Right ventricle myocardium superior (tissue), 1 donor: ENCODE data around the gene KCNG3. TPM values are rescaled to one million over a fixed set of nuclear protein-coding genes. Genes with fewer than 3 reads are reported as not detected.

Experiments used
- ATAC-seq: fragments of 200-7000 bp; cut with Tn5 transposase; one replicate; pipeline ENCODE4 v1.9.1; 2020; ENCODE audit warnings: mild to moderate bottlenecking; ENCODE audit not compliant: poor library complexity
- DNase-seq: peaks from one replicate; pipeline ENCODE4 v3.0.0-alpha.2; 2020
- intact Hi-C: fragments of 100-400 bp; cut with DNase I; formaldehyde crosslinking; loops from one replicate; pipeline ENCODE4 v1.11.2; 2022
- total RNA-seq: library from RNA; stranded (reverse); fragmentation: NEBNext Ultra II Directional; extraction: Animal tissue kit (Norgen Biotek cat#: 25700); gene quantifications from one replicate; pipeline ENCODE4 v1.2.1, GENCODE V29; 2021
- donor health status: DM: no; HTN: yes; CAD: no; lungs with severe emphysema.

KCNG3 gene
- total RNA-seq, 1 donor from 2014 or later, result not detected

DNA sequence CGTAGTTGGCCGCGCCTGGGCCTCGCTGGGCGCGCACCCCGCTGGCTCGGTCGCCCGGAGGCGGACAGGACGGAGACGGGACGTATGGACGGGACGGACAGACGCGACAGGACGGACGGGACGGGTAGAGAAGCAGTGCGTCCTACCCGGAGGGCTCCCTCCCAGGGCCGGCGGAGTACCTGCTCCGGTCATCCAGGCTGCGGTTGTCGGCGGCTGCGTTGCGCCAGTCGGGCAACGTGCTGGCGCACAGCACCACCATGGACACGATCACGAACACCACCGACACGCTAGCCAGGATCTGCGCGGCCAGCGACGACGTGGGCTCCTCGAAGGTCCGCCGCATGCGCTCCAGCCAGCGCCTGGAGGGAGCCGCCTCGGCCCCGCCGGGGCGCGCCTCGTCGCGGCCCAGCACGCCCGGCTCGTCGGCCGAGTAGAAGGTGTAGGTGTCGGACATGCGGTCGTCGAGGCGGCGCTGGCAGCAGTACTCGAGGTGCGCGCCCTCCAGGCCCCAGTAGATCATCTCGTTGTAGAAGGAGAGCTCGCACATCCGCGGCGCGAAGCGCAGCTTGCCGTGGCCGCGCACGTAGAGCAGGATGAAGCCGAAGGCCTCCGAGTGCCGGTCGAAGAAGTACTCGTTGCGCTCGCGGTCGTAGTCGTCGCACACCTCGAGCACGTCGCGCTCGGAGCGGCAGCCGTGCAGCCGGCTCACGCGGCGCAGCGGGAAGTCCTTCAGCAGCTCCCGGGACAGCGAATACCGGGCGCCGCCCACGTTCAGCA lies 903 bp downstream of the KCNG3 start:
- no peak for ATAC-seq
- intact Hi-C loops, result no loop called here
- DNase-seq, result no peak

DNA sequence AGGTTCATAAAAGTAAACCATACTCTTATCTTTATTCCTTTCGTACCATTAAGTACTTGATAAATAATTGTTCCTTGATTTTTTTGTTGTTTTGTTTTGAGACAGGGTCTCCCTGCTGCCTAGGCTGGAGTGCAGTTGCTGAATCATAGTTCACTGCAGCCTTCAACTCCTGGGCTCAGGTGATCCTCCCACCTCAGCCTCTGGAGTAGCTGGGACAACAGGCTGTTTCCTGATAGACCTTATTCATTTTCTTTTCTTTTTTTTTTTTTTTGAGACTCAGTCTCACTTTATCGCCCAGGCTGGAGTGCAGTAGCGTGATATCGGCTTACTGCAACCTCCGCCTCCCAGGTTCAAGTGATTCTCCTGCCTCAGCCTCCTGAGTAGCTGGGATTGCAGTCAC lies 5.5 kb downstream of the KCNG3 start:
- intact Hi-C loops, result no loop called here
- no peak for ATAC-seq
- no peak for DNase-seq

DNA sequence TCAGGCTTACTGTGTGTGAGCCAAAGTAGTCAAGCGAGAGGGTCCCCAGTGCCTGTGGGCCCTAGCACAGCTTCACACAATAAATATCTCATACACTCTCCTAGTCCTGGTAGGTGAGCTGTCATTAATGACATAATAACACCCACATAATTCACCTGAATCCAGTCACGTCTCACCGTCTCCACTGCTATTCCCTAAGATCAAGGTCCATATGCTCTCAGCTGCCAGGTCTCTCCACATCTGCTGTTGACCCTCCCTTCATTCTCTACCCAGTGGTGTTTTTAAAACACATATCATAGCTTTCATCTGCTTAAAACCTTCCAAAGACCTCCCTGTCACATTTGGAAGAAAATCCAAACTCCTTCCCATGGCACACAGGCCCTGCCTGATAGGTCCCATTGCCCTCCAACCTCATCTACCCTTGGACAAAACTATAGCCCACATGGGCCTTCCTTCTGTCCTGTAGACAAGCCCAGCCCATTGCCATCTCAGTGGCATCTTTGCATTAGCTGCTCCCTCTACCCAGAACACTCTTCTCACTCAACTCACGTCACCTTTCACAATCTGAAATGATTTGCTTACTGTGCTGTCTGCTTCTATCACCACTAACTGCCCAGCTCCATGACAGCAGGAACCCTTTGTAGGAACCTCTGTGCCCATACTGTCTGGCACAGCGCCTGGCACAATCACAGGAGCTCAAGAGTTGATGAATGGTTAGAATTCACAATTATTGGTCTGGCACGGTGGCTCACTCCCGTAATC lies 7.5 kb downstream of the KCNG3 start:
- intact Hi-C loops, result no loop called here
- no peak for ATAC-seq

DNA sequence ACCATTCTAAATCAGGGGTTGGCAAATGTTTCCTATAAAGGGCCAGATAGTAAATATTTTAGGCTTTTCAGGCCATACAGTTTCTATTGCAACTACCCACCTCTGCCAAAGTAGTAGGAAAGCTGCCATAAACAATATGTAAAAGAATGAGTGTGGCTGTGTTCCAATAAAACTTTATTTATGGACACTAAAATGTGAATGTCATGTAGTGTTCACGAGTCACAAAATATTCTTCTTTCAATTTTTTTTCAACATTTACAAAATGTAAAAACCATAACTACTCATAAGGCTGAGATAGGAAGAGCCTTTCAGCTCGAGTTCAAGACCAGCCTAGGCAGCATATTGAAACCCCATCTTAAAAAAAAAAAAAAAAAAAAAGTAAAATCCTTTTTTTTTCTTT lies 13.4 kb downstream of the KCNG3 start:
- DNase-seq (no peak), ATAC-seq (no peak)
- intact Hi-C loops, result no loop called here

More for the DNA sequence above, 7.5 kb downstream of the KCNG3 start:
- DNase-seq, result no peak

DNA sequence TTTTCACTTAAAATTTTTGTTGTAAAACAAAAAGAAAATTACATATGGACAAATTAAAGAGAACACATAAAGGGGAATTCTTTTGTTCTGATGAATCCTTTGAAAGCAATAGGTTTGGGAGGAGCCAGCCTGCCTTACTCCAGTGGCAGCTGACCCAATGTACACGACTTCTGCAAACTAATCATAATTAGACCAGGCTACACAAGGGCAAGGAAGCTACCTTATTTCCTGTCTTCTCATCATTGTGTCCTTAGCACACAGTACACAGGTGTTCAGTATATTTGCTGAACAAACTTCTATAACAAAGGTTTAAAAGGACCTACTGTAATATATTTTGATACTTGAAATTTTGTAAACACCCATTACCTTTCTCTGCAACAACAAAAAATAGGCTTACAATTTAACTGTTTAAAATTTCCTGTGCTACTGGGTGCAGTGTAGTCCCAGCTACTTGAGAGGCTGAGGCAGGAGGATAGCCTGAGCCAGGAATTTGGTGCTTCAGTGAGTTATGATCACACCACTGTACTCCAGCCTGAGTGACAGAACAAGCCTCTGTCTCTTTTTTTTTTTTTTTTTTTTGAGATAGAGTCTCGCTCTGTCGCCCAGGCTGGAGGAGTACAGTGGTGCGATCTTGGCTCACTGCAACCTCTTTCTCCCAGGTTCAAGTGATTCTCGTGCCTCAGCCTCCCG lies 18.9 kb downstream of the KCNG3 start:
- intact Hi-C loops, result no loop called here
- DNase-seq, result no peak
- no peak for ATAC-seq

DNA sequence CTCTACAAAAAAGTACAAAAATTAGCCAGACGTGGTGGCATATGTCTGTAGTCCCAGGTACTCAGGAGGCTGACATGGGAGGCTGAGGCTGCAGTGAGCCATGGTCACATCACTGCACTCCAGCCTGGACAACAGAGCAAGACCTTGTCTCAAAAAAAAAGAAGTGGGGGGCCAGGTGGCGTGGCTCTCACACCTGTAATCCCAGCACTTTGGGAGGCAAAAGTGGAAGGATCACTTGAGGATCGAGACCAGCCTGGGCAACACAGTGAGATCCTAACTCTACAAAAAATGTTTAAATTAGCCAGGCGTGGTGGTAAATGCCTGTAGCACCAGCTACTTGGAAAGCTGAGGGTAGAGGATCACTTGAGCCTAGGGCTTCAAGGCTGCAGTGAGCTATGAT lies 23.1 kb downstream of the KCNG3 start:
- intact Hi-C loops, result no loop called here
- DNase-seq (no peak), ATAC-seq (no peak)

DNA sequence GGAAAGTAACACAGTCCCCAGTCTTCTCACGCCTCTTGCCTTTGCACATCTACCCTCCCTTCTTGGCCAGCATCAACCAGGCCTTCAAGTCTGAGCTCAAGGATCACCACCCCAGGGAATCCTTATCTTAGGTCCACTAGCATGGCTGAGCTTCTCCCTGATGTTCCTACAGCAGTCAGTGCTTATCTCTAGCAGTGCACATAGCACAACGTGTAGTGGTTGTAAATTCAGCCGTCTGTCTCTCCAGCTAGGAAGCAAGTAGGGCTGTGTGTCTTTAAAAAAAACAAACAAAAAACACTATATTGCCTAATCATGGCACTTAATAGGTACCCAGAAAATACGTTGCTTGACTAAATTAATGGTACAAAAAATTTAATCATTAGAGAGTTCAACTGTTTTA lies 29.2 kb downstream of the KCNG3 start:
- intact Hi-C loops, result no loop called here

DNA sequence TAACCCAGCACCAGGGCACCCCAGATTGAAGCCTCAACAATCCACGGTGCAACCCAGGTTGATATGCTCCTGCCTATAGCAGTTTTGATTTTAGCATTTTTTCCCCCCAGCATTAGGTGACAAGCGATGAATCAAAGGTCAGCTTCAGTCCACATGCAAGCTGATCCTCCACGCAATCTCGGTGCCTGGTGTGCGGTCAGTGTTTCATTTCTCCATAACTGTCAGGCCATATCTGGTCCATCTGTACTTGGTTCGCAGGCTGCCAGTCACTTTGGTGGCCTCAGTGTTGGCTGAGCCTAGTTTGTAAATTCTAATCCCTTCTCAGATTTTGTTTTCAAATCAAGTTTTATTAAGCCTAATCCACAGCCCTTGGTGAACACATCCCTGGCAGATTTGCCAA lies 30.2 kb downstream of the KCNG3 start:
- intact Hi-C loops, result no loop called here
- ATAC-seq, result no peak
- no peak for DNase-seq

More for the DNA sequence above, 29.2 kb downstream of the KCNG3 start:
- DNase-seq (no peak), ATAC-seq (no peak)

DNA sequence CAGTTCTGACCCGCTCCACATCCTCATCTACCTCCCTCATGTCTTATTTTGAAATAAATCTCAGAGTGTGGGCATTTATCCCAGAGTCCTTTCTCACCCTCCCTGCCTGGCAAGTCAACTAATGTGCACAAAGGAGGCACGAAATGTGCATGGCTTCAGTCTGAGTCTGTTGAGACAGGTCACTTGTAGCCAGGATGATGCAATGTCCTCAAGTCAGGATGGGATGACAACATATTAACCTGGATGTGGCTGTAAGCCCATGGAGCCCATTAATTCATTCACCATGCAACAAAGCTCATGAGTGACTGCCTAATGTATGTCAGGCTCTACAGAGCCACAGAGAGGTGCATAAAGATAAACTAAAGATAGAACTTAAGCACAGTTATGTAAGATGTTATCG lies 34.5 kb downstream of the KCNG3 start:
- DNase-seq, result no peak
- ATAC-seq, result no peak
- intact Hi-C loops, result no loop called here

DNA sequence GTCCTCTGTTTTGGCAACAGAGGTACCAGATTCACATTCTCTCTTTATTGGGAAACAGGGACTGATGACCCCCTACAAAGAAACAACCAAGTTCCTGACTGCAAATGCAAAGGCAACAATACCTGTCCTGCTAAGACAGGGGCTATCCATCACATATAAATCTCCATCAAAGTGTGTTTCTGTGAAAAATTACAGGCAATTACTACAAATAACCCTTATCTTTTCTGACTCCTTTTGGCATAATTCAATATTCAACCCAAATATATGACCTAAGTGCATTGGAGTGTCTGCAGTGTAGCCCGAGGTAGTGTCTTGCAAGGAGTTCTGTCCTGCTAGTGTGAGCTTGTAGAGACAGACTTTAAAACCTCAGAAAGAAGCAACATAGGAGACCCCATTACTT lies 35.4 kb downstream of the KCNG3 start:
- ATAC-seq (no peak), DNase-seq (no peak)
- intact Hi-C loops, result no loop called here

DNA sequence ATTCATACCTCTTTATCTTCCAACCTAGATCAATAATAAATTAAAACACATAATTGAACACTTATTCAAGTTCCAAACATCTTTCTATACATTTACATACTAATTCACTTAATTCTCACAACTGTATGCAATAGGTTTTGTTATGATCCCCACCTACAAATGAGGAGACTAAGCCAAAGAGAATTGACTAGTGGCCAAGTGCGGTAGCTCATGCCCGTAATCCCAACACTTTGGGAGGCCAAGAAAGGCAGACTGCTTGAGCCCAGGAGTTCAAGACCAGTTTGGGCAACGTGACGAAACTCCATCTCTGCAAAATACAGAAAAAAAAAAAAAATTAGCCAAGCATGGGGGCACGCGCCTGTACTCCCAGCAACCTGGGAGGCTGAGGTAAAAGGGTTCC lies 36.8 kb downstream of the KCNG3 start:
- intact Hi-C loops, result no loop called here
- DNase-seq (no peak), ATAC-seq (no peak)

DNA sequence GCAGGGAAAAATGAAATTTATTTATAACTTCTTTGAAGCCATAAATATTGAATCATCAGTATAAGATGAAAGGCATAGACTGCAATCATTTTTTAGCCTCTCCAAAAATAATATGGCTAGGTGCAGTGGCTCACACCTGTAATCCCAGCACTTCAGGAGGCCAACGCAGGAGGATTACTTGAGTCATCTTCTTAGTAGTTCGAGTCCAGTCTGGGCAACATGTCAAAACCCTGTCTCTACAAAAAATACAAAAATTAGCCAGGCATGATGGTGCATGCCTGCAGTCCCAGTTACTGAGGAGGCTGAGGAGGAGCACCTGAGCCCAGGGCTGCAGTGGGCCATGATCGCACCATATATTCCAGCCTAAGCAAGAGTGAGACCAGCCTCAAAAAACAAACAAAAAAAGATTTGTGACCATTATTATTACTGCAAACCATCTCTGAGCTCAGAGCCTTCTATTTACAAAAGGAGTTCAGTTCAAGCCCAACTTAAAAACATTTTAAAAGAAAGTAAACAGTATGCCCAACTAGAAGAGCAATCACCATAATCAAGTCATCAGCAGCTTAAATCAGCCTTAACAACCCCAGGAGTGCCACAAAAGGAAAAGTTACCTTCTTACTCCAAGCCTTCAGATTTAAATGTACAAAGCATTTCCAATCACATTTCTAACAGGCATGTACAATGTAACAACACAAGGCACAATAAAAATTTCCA lies 37.5 kb downstream of the KCNG3 start:
- intact Hi-C loops, result no loop called here
- ATAC-seq, result no peak

DNA sequence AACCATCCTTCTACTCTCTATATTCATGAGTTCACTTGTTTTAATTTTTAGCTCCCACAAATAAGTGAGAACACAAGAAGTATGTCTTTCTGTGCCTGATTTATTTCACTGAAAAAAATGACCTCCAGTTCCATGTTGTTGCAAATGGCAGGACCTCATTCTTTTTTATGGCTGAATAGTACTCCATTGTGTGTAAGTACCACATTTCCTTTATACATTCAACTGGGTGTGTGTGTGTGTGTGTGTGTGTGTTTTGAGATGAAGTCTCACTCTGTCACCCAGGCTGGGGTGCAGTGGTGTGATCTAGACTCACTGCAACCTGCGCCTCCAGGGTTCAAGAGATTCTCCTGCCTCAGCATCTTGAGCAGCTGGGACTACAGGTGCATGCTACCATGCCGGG lies 41.2 kb downstream of the KCNG3 start:
- ATAC-seq, result no peak
- intact Hi-C loops, result no loop called here
- DNase-seq, result no peak

More for the DNA sequence above, 37.5 kb downstream of the KCNG3 start:
- DNase-seq, result no peak

DNA sequence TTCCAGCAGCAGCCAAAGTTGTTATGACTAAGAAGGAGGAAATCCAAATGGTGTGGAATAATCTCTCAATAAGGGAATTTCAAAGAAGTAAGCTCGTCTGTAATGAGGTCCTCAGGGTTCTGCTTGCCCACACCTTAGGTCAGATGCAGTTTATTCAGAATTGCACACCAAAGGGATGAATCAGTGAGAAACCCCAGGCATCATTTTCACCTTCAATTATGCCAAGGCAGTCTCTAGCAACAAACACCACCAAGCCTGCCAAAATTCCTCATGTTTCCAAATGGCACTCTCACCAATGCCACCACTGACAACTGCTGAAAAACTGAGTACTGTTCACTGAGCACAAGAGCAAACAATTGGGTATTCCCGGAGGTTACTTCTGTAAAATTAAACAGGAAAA lies 43.6 kb downstream of the KCNG3 start:
- intact Hi-C loops, result no loop called here
- DNase-seq (no peak), ATAC-seq (no peak)

DNA sequence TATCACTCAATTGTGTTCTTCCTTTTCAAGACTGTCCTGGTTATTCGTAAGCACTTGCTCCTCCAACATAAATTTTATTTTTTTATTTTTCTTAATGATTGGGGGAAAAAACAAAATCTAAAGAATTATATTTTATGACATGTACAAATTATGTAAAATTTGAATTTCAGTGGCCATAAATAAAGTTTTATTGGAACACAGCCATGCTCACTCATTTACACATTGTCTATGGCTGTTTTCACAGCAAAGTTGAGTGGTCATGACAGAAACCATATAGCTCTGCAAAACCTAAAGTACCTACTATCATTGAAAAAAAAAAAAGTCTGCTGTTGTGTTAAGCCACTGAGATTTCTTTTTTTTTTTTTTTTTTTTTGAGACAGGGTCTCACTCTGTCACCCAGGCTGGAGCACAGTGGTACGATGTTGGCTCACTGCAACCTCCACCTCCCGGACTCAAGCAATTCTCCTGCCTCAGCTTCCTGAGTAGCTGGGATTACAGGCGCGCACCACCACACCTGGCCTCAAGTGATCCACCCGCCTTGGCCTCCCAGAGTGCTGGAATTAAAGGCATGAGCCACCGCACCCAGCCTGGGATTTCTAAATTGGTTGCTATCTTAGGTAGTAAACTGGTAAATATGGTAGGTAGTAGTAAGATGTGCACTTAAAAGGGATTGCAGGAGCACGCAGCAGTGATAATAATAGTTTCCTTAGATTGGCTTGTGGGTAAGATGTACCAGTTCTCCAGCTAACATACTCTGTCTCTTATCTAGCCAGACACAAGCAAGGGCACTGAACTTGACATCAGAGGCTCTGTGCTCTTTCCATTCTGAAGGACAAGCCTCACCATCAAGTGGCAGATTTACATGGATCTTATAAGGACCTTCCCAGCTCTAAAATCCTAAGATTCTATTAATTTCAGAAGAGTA lies 44.4 kb downstream of the KCNG3 start:
- no peak for DNase-seq
- intact Hi-C loops, result no loop called here
- no peak for ATAC-seq

DNA sequence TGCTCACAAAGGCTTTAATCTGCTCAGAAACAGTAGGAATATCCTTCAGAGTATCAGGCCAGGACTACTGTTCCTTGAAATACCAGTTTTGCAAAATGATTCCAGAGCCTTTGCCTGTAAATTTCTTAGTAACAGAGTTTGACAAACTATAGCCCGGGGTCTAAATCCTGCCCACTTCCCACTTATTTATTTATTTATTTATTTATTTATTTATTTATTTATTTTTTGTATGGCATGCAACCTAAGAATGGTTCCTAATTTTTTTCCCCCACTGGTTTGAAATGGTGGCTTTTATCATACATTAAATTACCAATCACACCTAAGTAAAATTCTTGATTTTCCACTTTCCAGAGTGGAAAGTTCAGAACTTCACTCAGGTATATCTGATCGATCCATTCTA lies 45.6 kb downstream of the KCNG3 start:
- no peak for ATAC-seq
- intact Hi-C loops, result no loop called here
- no peak for DNase-seq

DNA sequence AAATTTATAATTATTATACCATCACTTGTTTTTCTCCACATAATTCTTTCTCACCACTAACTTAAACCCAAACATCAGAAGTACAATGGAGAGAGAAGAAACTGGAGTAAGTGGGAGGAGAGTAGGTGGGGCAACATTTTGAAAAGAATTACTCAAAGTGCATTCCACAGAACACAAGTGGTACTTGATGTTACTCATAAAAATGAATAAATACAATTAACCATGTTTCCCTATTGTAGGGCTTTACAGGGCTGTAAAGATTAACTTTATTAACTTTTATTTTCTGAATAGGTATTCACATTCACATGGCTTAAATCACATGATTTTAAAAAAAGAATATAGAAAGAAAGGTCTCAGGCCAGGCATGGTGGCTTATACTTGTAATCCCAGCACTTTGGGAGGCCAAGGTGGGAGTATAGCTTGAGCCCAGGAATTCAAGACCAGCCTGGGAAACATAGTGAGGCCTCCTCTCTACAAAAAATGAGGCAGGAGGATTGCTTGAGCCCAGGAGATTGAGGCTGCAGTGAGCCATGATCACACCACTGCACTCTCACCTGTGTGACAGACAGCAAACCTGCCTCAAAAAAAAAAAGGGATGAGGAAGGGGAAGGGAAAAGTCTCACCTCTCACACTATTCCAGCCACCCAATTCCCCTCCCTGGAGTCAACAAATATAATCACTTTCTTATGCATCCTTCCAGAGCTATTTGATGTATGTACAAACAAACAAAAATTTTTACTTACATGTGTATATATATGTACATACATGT lies 47.1 kb downstream of the KCNG3 start:
- no peak for ATAC-seq
- DNase-seq, result no peak
- intact Hi-C loops, result no loop called here
